GM19455 (cell line): Measurements from ENCODE around the gene DNAJC7.
"Not testable (repeated sequence)": the region's sequence is repeated elsewhere in the genome, so short reads cannot be mapped to it uniquely, and the experiment has no call there.

Source experiments
- ATAC-seq: cut with Tn5 transposase; IDR thresholded peaks from one replicate; pipeline ENCODE4 v1.9.1; 2021; ENCODE audit not compliant: unreplicated experiment

Gene DNAJC7

DNA sequence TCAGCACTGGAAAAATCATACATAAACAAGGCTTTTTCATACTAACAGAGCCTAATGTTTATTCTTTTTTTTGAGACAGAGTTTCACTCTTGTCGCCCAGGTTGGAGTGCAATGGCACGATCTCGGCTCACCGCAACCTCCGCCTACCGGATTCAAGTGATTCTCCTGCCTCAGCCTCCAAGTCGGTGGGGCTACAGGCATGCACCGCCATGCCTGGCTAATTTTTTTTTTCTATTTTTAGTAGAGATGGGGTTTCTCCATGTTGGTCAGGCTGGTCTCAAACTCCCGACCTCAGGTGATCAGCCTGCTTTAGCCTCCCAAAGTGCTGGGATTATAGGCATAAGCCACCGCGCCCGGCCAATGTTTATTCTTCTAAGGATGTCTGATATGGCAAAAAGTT lies 3.5 kb downstream of the DNAJC7 start:
- ATAC-seq, result not testable (repeated sequence)

DNA sequence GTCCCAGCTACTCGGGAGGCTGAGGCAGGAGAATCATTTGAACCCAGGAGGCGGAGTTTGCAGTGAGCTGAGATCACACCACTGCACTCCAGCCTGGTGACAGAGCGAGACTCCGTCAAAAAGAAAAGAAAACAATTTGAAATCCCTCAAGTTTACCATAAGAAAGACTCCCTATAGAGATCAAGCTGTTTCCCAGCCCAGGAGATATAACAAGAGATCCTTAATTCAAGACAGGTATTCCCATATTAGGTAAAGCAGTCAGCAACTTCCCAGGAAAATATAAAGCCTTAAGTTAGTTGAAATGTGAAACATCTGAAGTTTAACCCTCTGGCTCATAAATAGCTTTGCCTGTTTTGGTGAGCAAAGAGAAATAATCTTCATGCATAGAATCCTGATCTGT lies 4.9 kb downstream of the DNAJC7 start:
- ATAC-seq, result not testable (repeated sequence)

DNA sequence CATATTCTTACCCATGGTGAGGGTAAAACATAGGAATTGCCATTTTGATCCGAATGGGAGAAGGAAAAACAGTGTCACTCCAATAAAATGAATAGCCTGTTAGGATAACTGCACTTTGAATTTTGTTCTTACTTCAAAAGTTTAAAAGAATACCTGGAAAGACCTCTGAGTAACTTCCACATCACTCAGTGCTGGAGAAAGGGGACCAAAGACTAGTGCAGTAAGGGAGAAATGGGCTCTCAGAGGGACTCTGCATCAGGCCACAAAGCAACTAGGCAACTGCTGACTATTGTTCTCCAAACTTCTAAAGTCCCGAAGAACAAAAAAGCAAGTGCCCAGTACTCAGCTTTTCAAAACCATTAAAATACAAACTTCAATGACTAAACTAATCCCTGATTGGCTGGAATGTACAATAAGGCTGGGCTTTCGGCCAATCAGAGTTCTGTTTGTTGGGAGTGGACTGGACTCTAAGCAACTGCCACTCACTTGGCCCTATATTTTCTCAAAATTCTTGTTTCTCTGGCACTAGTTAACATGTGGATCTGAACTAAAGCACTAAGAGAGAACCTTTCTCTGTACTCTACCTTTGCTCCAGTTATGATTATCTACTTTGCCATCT lies 6.2 kb downstream of the DNAJC7 start:
- ATAC-seq, result no peak

- not testable (repeated sequence) for ATAC-seq
These were observed 7.0 kb downstream of the DNAJC7 start for GRCh38 chr17:42010266-42010680.

- ATAC-seq, result no peak
These were observed 8.1 kb downstream of the DNAJC7 start for GRCh38 chr17:42009170-42009569.

- ATAC-seq, result no peak
These were observed 12.1 kb downstream of the DNAJC7 start for GRCh38 chr17:42005166-42005565.

DNA sequence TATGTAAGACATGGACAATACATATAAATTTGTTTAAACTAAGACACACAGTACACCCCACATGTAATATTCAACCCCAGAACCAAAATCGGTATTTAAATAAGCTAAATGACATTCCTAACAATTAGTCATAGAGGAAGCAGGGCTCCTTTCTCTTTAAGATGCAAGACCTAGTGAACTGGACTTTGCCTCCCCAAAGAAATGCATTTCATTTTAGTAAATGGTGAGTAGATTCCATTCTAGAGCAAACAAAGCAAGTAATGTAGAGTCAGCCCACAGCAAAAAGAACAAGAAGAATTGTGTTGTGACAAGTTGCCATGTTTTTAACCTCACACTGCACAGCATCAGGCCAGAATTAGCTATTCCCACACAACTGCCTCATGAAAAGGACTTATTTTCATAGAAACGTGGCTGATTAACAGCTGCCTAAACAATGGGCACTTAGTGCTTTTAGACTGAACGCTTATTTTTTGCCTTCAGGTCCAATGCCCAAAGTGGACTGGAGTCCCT lies 14.4 kb downstream of the DNAJC7 start:
- ATAC-seq, result no peak

DNA sequence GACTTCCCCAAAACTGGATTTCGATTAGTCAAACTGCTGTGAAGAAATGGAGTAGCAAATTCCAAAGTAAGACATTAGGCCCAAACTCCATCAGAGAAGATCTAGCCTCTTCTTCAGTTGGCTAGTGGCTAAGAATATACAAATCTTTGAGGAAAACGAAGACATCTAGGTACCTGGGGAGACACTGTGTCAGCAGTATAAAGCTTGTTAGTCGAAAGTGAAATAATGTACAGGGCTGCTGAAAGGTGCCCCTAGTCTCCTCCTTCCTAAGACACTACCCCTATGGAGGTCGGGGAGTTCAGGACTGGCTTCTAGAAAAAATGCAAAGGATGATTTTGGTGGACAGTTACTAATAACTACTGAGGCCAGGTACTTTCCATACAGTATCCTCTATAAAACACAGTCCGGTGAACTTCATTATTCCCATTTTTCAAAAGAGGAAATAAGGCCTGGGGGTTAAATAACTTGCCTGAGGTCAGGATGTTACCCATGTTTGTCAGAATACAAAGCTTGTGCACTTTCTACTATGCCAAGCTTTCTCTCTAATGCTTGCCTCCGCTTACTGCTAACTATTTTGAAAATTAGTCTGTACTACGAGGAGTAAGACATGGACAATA lies 15.0 kb downstream of the DNAJC7 start:
- ATAC-seq, result no peak

DNA sequence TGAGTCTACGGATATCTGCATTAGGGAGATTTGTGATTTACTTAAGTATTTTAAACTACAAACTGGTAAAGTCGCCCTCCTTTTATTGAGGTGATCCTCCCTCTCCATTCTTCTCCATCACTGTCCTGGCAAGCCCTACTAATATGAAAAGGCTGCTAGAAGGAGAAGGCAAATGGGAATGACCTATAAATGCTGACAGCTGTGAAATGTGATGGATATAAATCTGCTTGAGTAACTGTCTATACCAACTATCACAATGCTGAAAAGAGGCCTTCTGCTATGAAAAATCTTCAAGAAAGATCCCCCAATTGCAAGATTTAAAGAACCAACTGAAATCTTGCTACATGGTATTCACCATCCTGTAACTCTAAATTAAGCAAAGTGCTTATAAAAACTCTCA lies 15.5 kb downstream of the DNAJC7 start:
- ATAC-seq, result no peak

GRCh38 chr17:42000413-42001133 lies 16.7 kb downstream of the DNAJC7 start:
- ATAC-seq, result no peak

DNA sequence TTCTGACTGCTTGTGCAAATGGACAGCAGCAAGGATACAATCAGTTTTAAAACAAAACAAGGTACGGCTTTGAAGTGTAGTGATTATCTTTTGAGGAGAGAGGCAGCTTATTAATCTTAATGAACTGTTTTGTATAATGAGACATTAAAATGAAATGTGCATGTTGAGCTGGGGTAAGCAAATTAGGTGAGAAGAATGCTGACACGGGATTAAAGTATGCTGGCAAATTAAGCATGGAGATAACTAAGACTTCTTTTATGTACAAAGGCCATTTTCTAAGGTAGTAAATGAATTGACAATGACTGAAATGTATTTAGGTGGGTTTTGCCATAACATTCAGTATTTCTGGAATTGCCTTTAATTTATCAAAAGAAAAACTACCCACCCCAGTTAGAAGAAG lies 18.7 kb downstream of the DNAJC7 start:
- no peak for ATAC-seq

- no peak for ATAC-seq
These were observed 20.4 kb downstream of the DNAJC7 start for GRCh38 chr17:41996855-41997164.

GRCh38 chr17:41992576-41992975 lies 24.7 kb downstream of the DNAJC7 start:
- ATAC-seq, result no peak

DNA sequence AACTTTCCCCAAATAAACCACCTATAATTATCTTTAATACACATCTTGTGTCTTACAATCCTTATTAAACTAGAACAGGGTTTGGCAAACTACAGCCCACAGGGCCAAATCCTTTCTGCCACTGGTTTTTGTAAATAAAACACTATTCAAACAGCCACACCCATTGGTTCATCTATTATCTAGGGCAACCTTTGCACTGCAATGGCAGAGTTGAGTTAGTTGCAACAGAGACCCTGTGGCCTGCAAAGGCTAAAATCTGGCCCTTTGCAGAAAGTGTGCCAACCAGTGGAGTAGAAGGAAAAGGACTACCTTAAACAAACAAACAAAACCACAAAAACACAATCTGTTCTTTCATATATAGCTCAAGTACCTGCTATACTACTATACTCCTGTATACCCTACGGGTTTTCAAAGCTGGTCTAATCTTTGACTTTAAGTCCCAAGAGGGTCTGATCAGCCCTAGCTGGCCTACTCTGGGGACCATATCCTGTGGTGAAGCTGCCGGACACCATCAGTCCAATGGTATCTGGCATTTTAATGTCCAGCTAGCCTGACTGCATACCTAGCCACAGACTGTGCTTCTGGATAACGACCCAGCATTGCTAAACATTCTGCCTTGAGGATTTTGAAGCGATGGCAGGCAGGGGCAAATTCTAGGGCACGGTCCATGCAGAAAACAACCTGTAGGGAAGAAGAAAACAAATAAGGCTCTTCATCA lies 27.4 kb downstream of the DNAJC7 start:
- ATAC-seq, result no peak

GRCh38 chr17:41988418-41988817 lies 28.8 kb downstream of the DNAJC7 start:
- no peak for ATAC-seq

DNA sequence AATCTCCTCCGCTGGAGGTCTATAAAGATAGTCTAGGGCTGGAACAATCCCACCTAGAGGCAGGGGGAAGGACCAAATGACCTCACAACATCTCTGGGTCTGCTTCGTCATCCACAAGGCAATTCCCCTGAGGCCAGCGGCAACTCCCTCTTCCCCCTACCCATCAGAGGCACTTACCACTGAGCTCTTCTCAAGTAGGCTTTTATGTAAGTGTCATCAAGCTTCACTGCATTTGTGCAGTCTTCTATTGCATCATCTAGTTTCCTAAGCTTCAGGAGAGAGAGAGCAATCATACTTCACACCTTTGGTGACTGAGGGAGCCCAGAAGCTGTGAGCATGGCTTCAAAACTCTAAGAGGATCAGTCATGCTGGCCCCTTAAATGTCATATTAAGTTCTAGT lies 29.6 kb downstream of the DNAJC7 start:
- no peak for ATAC-seq

GRCh38 chr17:41986634-41987033 lies 30.6 kb downstream of the DNAJC7 start:
- ATAC-seq, result no peak

DNA sequence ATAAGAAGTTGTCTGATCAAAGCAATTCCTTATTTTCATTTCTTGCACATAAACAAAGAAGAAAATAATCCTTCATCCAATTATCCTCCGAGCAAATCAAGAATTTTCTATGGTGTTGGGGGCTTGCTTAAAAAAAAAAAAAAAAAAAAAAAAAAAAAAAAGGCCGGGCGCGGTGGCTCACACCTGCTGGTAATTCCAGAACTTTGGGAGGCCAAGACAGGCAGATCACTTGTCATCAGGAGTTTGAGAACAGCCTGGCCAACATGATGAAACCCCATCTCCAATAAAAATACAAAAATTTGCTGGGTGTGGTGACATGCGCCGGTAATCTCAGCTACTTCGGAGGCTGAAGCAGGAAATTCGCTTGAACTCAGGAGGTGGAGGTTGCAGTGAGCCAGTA lies 31.3 kb downstream of the DNAJC7 start:
- no peak for ATAC-seq

DNA sequence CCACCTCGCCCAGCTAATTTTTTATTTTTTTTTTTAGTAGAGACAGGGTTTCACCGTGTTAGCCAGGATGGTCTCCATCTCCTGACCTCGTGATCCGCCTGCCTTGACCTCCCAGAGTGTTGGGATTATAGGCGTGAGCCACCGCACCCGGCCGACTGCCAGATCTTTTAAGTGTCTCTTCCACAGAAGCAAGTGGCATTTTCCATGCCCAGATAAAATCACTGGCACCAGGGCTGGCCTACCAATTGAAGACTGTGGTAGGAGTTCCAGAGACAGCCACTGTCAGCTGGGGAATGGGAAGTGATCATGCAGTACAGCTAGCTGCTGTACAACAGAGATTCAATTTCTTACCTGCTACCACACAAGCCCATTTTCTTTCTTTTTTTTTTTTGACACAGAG lies 32.8 kb downstream of the DNAJC7 start:
- no peak for ATAC-seq

GRCh38 chr17:41982026-41982760 lies 35.0 kb downstream of the DNAJC7 start:
- ATAC-seq, result no peak

DNA sequence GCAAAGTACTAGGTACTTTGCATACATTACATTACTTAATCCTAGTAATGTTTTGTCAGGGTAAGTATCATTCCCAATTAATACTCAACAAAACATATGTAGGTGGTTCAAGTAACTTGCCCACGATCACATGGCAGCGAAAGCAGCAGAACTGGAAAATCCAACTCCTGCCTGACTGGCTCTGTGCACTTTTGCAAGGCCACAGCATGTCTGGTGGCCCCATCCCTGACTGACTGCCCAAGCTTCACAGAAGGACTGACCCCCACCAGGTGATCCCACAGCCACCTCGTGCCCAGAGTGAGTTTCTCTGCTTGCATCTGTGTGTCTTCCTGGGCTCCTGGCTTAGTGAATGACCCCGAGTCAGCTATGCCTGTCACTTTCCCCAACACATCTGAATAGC lies 39.2 kb downstream of the DNAJC7 start:
- ATAC-seq, result no peak
